ENCODE results near the gene GFOD1. TPM values are rescaled to one million over a fixed set of nuclear protein-coding genes. Genes with fewer than 3 reads are reported as not detected.

The GFOD1 gene
- polyA plus RNA-seq, 1 of the 3 experiments (the other 2 are of a cell fraction): 1.6 TPM

DNA sequence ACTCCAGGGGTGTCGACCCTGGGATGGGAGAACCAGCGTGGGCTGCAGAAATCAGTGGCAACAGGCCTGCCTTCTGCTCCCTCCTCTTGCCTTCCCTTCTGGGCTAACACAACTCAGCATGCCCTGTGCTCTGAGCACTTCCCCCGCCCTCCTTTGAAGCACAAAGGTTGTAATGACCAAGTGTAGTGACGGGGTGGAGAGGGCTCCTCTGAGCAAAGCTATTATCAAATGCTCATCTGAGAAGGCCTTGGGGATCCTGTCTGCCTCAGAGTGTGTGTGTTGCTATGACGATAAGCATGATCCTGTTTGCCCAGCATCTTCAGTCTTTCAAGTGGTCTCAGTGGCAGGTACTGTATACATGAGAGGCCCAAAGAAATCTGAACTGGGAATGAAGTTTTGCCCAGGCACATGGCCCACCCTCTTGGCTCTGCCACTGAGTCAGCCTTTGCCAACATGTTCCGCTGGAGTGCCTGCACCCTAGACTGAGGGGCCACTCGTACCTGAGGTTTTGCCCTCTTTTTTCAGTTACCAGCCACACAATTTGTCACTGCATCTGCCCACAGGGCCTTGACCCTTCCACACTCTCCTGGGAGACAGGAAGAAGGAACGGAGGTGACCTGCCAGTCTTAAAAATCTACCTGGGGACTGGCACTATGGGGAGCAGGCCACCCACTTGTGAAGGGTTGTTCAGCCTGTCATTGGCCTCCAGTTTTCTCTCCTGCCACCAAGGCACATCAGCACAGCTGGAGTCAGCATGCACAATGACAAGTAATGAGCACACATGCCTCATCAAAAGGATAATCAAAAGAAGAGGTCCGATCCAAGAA, 74.5 kb downstream of the GFOD1 start:
- POLR2A ChIA-PET: no interaction called here
- 88% methylated on average over 9 of the region's 9 CpGs for WGBS (ENCODE audit: low lambda C conversion rate)
- no peaks in the 10 kb centered on the region for H3F3A ChIP-seq (replicated peaks; ENCODE audit: insufficient read depth)
- TF ChIP-seq FOXJ3 (CRISPR knock-in tag; IDR thresholded peaks at IDR 0.05): no peak
- TF ChIP-seq RAD21 (IDR thresholded peaks at IDR 0.05; ENCODE audit: low read length): no peak
- TF ChIP-seq, protein P1, sequence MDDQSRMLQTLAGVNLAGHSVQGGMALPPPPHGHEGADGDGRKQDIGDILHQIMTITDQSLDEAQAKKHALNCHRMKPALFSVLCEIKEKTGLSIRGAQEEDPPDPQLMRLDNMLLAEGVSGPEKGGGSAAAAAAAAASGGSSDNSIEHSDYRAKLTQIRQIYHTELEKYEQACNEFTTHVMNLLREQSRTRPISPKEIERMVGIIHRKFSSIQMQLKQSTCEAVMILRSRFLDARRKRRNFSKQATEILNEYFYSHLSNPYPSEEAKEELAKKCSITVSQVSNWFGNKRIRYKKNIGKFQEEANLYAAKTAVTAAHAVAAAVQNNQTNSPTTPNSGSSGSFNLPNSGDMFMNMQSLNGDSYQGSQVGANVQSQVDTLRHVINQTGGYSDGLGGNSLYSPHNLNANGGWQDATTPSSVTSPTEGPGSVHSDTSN (IDR thresholded peaks at IDR 0.05): no peak
- no peak for TF ChIP-seq JUND (IDR thresholded peaks at IDR 0.05)
- no peak for TF ChIP-seq GABPA (IDR thresholded peaks at IDR 0.05; ENCODE audit: low read depth)
- no peak for TF ChIP-seq EP300 (IDR thresholded peaks at IDR 0.05; ENCODE audit: borderline replicate concordance in 1 of 2, low read depth in 1 of 2, low read length in 1 of 2)
- TF ChIP-seq, protein P2, sequence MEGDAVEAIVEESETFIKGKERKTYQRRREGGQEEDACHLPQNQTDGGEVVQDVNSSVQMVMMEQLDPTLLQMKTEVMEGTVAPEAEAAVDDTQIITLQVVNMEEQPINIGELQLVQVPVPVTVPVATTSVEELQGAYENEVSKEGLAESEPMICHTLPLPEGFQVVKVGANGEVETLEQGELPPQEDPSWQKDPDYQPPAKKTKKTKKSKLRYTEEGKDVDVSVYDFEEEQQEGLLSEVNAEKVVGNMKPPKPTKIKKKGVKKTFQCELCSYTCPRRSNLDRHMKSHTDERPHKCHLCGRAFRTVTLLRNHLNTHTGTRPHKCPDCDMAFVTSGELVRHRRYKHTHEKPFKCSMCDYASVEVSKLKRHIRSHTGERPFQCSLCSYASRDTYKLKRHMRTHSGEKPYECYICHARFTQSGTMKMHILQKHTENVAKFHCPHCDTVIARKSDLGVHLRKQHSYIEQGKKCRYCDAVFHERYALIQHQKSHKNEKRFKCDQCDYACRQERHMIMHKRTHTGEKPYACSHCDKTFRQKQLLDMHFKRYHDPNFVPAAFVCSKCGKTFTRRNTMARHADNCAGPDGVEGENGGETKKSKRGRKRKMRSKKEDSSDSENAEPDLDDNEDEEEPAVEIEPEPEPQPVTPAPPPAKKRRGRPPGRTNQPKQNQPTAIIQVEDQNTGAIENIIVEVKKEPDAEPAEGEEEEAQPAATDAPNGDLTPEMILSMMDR (IDR thresholded peaks at IDR 0.05): no peak
- TF ChIP-seq NFIC (IDR thresholded peaks at IDR 0.05; ENCODE audit: borderline replicate concordance): no peak
- no peaks in the 10 kb centered on the region for H3K9me3 ChIP-seq
- DNase-seq: no peak
- no peak overlapping the region for H3K4me3 ChIP-seq (ENCODE audit: low read depth in 2 of 2, low read length in 1 of 2)
- no peaks in the 10 kb centered on the region for H3K9me2 ChIP-seq
- no peak overlapping the region for H3K27ac ChIP-seq (ENCODE audit: low read depth in 2 of 2, low read length in 1 of 2)
- CTCF ChIA-PET: interaction anchor here (0.7 to 1.8 kb wide), 6 partner anchors 23 to 162 kb away, joined by 4 to 8 read pairs (median 7); partner anchors contain the start of genes GFOD1 and SIRT5
- no peaks in the 10 kb centered on the region for H3K27me3 ChIP-seq (ENCODE audit: insufficient read depth)
- H3K36me3 ChIP-seq (replicated peaks in 1 of 2; ENCODE audit: control insufficient read depth in 1 of 2, insufficient read depth in 2 of 2, low read length in 1 of 2): no peaks in the 10 kb centered on the region
- H3K9ac ChIP-seq: no peak overlapping the region
- H4K20me1 ChIP-seq (ENCODE audit: insufficient read depth): no peaks in the 10 kb centered on the region
- no peak overlapping the region for H3K4me2 ChIP-seq
- no peak overlapping the region for H2AFZ ChIP-seq (ENCODE audit: low read depth)
- H3K79me2 ChIP-seq (ENCODE audit: insufficient read depth): no peaks in the 10 kb centered on the region
- peaks cover 0 to 16% of the 10 kb centered on the region in 2 experiments; a peak in 2 of 4 replicates for H3K4me1 ChIP-seq (ENCODE audit: control insufficient read depth in 1 of 2, insufficient read depth in 2 of 2, low read depth in 1 of 2, low read length in 1 of 2)

DNA sequence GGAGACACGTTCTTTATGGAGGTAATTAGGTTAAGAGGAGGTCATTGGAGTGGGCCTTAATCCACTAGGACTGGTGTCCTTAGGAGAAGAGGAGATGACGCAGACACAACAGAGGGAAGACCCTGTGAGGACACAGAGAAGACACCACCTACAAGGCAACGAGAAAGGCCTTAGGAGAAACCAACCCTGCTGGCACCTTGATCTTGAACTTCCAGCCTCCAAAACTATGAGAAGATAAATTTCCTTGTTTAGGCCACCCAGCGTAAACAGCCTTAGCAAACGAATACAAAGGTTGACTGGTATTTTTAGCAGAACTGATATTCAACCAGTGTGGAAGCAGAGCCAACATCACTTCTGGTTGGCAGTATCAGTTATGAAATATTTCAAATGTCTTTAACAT, 75.2 kb downstream of the GFOD1 start:
- Histone ChIP-seq H3K4me1 (ENCODE audit: control insufficient read depth in 1 of 2, insufficient read depth in 2 of 2, low read depth in 1 of 2, low read length in 1 of 2) (peaks cover 0 to 16% of the 10 kb centered on the region in 2 experiments; a peak in 2 of 4 replicates), H3K27me3 (ENCODE audit: insufficient read depth) (no peaks in the 10 kb centered on the region), H3K4me3 (ENCODE audit: low read depth in 2 of 2, low read length in 1 of 2) (no peak overlapping the region), H3K36me3 (replicated peaks in 1 of 2; ENCODE audit: control insufficient read depth in 1 of 2, insufficient read depth in 2 of 2, low read length in 1 of 2) (no peaks in the 10 kb centered on the region), H2AFZ (ENCODE audit: low read depth) (no peak overlapping the region), H3K27ac (ENCODE audit: low read depth in 2 of 2, low read length in 1 of 2) (no peak overlapping the region), H4K20me1 (ENCODE audit: insufficient read depth) (no peaks in the 10 kb centered on the region), H3F3A (replicated peaks; ENCODE audit: insufficient read depth) (no peaks in the 10 kb centered on the region), H3K4me2 (no peak overlapping the region), H3K9me2 (no peaks in the 10 kb centered on the region), H3K9me3 (no peaks in the 10 kb centered on the region), H3K9ac (no peak overlapping the region), H3K79me2 (ENCODE audit: insufficient read depth) (no peaks in the 10 kb centered on the region)
- CTCF ChIA-PET: no interaction called here
- 80% methylated on average over 5 of the region's 5 CpGs for WGBS (ENCODE audit: low lambda C conversion rate)
- POLR2A ChIA-PET: no interaction called here
- DNase-seq: no peak
- TF ChIP-seq TAF1 (IDR thresholded peaks at IDR 0.05; ENCODE audit: borderline replicate concordance, low read depth, low read length) (no peak), SIN3A (IDR thresholded peaks at IDR 0.05; ENCODE audit: borderline replicate concordance, low read depth, low read length) (no peak), SMC3 (IDR thresholded peaks at IDR 0.05; ENCODE audit: low read depth, low read length) (no peak), POLR2AphosphoS5 (IDR thresholded peaks at IDR 0.05; ENCODE audit: low read depth, low read length) (no peak), EP300 (IDR thresholded peaks at IDR 0.05; ENCODE audit: borderline replicate concordance in 1 of 2, low read depth in 1 of 2, low read length in 1 of 2) (no peak), MXI1 (IDR thresholded peaks at IDR 0.05; ENCODE audit: low read depth, low read length) (no peak), GABPA (IDR thresholded peaks at IDR 0.05; ENCODE audit: low read depth) (no peak), NRF1 (IDR thresholded peaks at IDR 0.05; ENCODE audit: low read depth, low read length) (no peak), MEF2A (IDR thresholded peaks at IDR 0.05; ENCODE audit: borderline replicate concordance, low read depth) (no peak), RFX5 (IDR thresholded peaks at IDR 0.05; ENCODE audit: low read length) (no peak), RCOR1 (IDR thresholded peaks at IDR 0.05; ENCODE audit: low read length) (no peak), FOSL2 (IDR thresholded peaks at IDR 0.05; ENCODE audit: borderline replicate concordance, low read depth) (no peak), ELF1 (IDR thresholded peaks at IDR 0.05) (no peak)
- TF ChIP-seq, protein P3, sequence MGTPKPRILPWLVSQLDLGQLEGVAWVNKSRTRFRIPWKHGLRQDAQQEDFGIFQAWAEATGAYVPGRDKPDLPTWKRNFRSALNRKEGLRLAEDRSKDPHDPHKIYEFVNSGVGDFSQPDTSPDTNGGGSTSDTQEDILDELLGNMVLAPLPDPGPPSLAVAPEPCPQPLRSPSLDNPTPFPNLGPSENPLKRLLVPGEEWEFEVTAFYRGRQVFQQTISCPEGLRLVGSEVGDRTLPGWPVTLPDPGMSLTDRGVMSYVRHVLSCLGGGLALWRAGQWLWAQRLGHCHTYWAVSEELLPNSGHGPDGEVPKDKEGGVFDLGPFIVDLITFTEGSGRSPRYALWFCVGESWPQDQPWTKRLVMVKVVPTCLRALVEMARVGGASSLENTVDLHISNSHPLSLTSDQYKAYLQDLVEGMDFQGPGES (IDR thresholded peaks at IDR 0.05; ENCODE audit: low read depth, low read length): no peak
- TF ChIP-seq, protein P4, sequence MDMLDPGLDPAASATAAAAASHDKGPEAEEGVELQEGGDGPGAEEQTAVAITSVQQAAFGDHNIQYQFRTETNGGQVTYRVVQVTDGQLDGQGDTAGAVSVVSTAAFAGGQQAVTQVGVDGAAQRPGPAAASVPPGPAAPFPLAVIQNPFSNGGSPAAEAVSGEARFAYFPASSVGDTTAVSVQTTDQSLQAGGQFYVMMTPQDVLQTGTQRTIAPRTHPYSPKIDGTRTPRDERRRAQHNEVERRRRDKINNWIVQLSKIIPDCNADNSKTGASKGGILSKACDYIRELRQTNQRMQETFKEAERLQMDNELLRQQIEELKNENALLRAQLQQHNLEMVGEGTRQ (IDR thresholded peaks at IDR 0.05; ENCODE audit: borderline replicate concordance, low read depth, low read length): no peak
- TF ChIP-seq, protein P5, sequence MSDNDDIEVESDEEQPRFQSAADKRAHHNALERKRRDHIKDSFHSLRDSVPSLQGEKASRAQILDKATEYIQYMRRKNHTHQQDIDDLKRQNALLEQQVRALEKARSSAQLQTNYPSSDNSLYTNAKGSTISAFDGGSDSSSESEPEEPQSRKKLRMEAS (IDR thresholded peaks at IDR 0.05; ENCODE audit: low read depth): no peak
